ENCODE results near the gene BICDL2.

GRCh38 chr16:2985462-2985861 lies 51.3 kb downstream of the BICDL2 start:
- TF ChIP-seq CTCF (IDR thresholded peaks at IDR 0.05) (no peak), POLR2A (IDR thresholded peaks at IDR 0.05) (no peak)

Measured in body of pancreas (tissue), 4 donors.